Head of caudate nucleus (tissue), 42 donors: Measurements from ENCODE around the gene SCFD2.

ENCODE experiments used
- DNase-seq, 42 donors: peaks; one replicate each; pipeline versions ENCODE4 v3.0.0 to v3.0.0-alpha.2; 2020 to 2021; ENCODE audit warnings: mixed read lengths in 7 of 42
- intact Hi-C: fragments of 100-400 bp; cut with DNase I; formaldehyde crosslinking; loops from one replicate; pipeline ENCODE4 v1.15.0; 2022

SCFD2 gene

DNA sequence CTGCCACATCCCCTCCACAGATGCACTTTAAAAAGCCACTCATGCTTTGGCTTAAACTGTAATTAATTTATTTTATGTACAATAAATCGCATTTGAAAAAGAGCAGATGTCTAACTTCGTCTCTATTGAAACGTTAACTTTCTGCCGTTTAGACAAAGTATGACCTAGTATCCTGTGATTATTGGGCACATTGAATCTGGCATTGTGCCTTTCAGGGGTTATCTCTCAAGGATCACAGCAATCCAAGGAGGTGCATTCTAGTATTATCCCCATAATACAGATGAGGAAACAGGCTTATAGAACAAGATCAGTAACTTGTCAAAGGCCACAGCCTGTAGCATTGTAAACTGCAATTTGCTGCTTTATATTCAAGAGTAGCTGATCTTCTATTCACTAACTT, 499.1 kb downstream of the SCFD2 start:
- no peak for DNase-seq
- intact Hi-C loops: loop anchor here (5.0 to 10.0 kb wide), 2 partner anchors 152 to 204 kb away; no protein-coding TSS in a partner anchor

DNA sequence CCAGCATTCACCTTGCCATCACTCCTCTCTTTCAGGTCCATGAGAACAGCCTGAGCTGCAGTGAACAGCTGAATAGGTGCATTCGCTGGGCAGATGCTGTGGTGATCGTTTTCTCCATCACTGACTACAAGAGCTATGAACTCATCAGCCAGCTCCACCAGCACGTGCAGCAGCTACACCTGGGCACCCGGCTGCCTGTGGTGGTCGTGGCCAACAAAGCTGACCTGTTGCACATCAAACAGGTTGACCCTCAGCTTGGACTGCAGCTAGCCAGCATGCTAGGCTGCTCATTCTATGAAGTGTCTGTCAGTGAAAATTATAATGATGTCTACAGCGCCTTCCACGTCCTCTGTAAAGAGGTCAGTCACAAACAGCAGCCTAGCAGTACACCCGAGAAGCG, 500.6 kb downstream of the SCFD2 start:
- intact Hi-C loops: loop anchor here (5.0 to 10.0 kb wide), 2 partner anchors 150 to 203 kb away; no protein-coding TSS in a partner anchor
- DNase-seq: no peak

DNA sequence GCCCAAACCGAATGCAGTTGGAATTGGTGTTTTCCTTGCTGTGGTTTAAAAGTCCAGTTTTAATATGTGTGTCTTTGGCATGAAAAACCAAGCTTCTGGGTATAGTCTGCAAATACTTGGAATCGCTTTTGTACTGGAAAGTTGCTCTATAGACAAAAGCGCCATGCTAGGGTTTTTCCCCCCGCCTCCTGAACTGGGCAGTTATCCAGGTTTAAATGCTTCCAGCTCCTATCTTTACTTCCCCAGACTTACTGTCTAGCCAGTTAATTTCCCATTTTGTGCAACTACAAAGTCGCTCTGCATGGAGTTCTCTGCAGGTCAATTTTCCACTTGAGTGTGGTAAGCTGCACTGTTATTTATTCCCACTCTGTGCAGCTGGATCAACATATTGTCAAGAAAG, 501.1 kb downstream of the SCFD2 start:
- intact Hi-C loops: loop anchor here (5.0 to 10.0 kb wide), 2 partner anchors 150 to 202 kb away; no protein-coding TSS in a partner anchor
- no peak for DNase-seq

DNA sequence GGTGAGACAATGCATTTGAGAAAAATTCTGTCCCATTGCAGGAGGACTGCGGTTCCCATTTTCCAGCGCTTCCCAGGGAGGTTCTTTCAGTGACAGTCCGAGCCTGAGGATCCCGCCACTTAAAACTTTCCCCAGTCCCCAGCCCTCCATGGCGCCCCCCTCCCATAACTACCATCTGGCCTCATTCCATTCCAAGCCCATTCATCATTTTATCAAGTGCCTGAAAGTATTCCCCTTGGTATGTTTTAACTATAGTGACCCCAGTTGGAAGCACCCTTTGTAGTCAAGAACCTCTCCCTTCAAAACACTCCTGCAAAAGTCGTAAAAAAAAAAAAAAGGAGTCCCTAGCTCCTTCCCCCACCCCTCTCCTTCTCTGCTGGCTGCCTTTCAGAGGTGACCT, 502.5 kb downstream of the SCFD2 start:
- intact Hi-C loops: loop anchor here (10.0 kb wide), 1 partner anchor 149 kb away; no protein-coding TSS in a partner anchor
- no peak for DNase-seq

DNA sequence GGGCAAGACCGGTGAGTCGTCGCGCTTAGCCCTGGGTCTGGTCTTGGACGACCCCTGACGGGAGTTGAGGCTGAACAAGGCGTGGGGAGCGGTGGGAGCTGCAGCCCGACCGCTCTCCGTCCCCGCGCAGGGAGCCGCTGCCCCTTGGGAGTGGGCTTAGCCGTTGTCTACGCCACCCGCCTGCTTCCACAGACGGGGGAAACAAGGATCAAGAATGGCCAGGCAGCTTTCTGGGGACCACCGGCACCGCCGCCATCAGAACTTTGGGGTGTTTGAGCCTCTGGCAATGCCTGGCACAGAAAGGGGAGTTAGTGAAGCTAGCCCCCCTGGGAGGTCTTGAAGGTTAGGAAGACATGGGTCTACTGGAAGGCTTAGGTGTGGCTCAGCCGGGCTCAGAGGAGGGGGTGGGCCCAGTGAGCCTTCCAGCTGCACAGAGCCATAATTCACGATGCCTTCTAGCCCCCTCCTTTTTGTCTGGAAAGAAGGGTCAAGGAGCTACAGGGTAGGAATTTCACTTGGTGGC, 503.2 kb downstream of the SCFD2 start:
- intact Hi-C loops: loop anchor here (10.0 kb wide), 1 partner anchor 148 kb away; no protein-coding TSS in a partner anchor
- DNase-seq: peak in 1 of 42 donors; percentile 23

DNA sequence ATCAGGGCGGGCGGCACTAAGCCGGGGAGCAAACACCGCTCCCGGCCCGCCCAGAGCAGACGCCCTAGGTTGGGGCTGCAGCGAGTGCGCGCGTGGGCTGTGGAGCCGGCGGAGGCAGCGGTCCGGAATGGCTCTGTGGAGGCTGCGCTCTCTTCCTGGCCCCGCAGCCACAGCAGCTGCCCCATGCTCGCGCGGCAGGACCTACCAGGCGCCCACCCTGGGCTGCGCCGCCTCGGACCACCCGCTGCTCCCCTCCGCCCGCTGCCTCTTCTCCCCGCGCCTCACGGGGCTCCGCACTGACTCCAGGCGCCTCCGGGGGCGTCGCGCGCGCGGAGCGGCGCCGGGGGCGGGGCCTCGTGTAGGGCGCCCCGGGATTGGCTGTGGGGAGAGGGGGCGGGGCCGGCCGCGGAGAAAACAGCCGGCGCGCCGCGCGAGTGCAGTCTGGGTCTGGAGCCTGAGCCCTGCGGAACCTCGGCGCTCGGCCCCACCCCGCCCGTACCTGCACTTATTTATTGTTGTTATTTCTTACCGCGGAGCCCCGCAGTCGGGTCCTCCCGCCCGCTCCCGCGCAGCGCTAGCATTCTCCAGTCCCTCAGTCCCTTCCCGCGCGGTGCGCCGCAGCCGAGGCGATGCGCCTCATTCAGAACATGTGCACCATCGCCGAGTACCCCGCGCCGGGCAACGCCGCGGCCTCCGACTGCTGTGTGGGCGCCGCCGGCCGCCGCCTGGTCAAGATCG, 503.8 kb downstream of the SCFD2 start, which contains the start of gene RASL11B:
Gene RASL11B, plus strand, starts transcription at position 439 of the 738 bp plus-strand sequence. Its CDS starts 191 bp downstream, at position 630.
- peak; percentile 59 to 95 (median 89) for DNase-seq
- intact Hi-C loops: loop anchor here (10.0 kb wide), 1 partner anchor 147 kb away; no protein-coding TSS in a partner anchor

DNA sequence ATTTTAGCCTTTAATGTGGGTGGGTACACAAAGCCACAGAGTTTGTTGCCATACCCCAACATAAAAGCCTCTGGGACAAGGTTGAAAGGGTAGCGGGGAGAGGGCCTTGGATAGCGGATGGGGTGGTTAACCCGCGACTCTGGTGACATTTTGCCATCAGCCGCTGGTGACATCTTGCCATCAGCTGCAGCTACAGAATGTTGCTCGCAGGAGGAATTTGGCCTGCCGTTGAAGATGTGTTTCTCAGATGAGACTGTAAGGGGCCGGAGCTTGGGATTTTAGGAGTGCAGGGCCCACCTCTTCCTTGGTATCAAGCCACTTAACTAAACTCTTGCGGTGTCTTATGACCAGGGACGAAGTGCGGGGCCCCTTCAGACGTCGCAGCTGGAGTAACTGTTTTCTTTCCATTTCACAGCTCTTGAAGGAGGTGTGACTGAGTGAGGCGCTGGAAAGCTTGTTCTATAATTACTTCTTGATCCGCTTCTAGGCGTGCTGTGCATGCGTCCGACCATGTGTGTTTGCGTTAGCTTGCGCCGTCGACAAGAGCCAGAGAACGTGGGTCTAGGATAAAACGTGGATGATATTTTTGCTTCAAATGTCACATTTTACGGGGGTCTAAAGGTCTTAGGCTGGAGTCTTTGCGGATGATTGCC, 504.6 kb downstream of the SCFD2 start:
- peak in 2 of 42 donors; percentile 31 to 38 for DNase-seq
- intact Hi-C loops: loop anchor here (10.0 kb wide), 1 partner anchor 146 kb away; no protein-coding TSS in a partner anchor

DNA sequence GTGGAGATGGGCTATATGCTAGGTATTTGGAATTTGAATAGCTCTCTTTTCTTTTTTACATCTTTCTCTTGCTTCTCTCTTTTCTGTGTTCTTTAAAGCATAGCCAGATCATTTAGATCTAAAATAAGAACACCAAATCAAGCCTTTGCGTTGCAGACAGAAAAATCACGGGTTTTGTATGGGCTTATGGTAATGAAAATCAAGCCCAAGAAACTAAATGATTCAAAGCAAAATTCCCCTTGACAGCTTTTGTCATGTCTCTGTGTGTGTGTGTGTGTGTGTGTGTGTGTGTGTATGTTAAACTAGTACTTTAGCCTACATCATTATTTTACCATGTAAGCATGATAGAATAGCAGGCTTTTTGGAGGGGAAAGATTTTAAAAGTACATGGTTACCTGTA, 505.5 kb downstream of the SCFD2 start:
- intact Hi-C loops: loop anchor here (10.0 kb wide), 1 partner anchor 146 kb away; no protein-coding TSS in a partner anchor
- no peak for DNase-seq

DNA sequence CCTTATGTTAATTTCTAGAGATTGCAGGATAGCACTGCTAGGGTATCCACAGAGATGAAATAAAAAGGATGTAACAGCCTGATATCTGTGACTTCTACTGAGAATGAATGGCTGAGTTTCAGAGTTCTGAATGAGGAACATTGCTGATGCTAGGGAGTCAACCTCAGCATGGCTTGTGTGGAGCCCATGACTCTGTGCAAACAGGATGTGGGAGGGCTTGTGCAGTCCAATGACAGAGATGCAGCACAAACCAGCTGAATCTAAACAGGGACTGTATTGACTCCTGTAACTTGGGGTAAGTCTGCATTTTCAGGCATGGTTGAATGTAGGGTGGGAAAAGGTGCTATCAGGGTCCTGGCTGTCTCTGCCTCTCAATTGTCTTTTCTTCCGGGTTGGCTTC, 509.1 kb downstream of the SCFD2 start:
- DNase-seq: peak in 1 of 42 donors; percentile 3
- intact Hi-C loops: no loop called here

DNA sequence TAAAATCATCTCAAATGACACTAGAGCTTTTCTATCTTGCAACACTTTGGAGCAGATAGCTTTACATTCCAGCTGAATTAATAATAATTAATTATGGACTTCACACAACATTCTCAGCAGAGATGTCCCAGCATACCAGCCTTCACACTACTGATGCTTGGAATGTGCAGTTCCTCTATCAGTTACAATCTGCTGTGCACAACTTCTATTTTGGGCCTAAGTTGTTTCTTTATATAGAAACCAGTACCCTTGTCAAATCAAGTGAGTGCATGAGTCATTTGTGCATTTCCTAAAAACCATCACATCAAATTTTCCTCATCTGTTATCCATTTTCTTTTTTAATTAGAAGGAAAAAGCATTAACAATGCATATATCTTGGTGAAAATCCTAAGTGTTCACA, 512.5 kb downstream of the SCFD2 start:
- DNase-seq: peak in 1 of 42 donors; percentile 50
- intact Hi-C loops: no loop called here

DNA sequence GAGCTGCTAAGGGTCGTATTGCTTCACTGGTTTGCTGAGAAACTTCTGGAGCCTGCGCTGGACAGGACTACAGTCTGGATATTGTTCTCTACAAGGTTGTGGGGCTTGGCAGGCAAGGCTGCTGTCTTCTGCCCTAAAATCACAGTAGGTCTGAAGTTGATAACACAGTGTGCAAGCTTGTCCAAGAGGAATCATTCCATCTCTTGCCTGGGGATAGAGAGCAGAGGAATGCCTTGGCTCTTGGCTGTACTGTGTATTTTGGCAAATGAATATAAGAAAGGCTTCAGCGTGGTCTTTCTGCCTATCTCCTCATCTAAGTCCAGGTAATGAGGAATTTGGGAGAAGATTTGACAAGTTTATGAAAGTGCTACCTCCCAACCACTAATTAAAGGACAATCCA, 513.1 kb downstream of the SCFD2 start:
- intact Hi-C loops: no loop called here

DNA sequence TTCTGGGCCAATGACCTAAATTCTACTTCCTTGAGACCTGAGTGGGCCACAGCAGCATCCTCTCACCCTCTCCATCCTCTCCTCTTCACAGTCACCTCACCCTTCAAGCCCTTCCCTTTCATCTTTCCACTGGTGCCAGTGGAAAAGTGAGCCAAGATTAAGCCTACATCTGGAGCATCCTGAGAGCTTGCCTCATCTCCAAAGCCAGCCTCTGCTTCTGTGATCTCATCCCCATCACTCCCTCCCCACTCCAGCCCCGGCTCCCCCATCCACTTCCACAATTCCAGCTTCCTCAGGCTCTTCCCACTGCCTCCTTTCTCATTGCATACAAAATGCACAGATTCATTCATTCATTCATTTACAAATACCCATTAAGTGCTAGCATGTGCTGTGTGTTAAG, 513.8 kb downstream of the SCFD2 start:
- intact Hi-C loops: no loop called here
- DNase-seq: no peak

More for the DNA sequence above, 513.1 kb downstream of the SCFD2 start:
- DNase-seq: no peak

DNA sequence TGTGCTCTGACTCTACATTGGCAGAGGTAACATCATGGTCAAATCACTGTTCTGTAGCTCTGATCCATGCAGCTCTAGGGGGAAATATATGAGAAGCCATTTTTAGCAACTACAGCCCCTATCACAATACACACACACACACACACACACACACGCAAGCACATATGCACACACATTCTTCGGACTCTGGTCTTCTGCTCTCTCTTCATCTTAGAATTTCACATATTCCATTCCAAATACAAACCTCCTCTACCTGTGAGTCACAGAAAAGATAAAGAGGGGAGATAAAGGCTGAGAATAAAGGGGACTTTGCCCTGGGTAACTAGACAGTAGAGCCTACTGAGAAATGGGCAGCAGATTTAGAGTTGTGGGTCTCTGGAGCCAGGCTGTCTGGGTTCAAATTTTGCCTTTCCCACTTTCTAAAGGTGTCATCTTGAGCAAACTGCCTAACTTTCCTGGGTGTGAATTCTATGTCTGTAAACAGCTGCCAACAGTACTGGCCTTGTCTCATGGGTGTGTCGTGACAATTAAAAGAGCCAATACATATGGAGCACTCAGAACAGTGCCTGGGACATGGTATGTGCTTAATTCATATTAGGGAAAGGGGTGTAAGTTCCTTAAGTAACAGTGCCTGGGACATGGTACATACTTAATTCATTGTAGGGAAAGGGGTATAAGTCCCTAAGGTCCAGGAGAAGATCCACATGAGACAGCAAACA, 515.3 kb downstream of the SCFD2 start:
- no peak for DNase-seq
- intact Hi-C loops: no loop called here

DNA sequence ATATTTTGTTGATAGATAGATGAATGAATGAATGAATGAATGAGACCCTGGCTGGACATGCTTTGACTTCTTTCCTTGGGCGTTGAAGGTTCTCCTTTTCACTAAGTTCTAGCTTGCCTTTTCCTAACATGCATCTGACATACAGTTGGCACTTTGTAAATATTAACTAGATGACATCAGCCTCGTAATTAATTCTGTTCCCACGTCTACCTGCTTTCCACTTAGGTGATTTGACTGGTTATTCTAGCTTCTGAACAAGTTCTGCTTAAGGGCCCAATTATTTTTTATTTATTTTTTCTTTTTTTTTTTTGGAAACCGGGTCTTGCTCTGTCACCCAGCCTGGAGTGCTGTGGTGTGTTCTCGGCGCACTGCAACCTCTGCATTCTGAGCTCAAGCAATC, 517.6 kb downstream of the SCFD2 start:
- DNase-seq: no peak
- intact Hi-C loops: no loop called here

DNA sequence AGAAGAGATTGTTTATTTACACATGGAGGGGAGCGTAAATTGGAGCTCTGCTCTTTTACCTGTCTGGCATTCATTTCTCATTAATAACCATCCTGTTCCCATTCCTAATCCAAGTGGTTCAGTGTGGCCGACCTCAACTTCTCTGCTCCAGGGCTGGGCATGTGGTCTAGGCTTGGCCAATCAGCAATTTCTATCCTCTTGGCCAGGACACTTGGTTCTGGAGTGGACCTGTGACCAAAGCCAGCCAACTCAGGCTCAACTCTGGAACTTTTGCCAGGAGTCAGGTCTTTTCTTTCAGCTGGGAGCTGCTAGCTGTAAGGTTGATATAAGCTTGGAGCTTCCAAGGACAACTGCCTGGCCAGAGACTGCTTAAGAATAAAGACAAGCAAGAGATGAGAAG, 519.4 kb downstream of the SCFD2 start:
- DNase-seq: peak in 1 of 42 donors; percentile 23
- intact Hi-C loops: no loop called here

DNA sequence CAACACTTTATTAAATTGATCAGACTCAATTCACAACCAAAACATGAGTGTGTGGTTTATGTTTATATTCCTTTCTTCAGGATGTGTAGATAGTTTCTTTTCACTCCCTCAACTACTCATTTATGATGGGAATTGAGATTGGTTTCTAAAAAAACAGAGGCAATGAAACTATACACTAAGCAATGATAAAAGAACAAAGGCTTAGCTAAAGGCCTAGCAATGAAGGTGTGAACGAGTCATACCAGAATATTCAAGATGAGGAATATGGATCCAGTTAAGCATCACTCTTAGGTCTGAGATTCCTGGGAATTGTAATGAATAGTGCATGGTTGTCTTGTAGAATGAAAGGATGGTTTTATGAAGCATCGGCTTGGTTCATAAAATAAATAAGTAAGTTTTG, 521.3 kb downstream of the SCFD2 start:
- no peak for DNase-seq
- intact Hi-C loops: no loop called here

DNA sequence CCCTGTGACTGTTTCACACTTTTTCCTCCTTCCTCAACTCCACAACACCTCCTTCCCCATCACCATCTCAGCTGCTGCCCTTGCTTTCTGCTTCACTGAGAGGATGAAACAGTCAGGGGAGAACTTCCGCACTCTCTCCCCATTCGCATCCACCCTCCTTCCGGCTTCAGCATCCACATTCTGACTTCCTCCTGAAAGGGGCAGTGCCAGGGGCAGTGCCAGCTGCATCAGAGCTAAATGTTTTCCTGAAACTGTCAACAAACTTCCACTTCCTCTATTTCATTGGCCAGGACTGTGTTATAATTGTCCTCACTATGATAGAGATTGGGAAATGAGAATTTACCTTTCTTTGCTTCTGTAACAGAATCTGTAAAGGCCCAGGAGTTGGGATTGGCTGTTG, 521.9 kb downstream of the SCFD2 start:
- peak in 20 of 42 donors; percentile 16 to 60 (median 37) for DNase-seq
- intact Hi-C loops: no loop called here

DNA sequence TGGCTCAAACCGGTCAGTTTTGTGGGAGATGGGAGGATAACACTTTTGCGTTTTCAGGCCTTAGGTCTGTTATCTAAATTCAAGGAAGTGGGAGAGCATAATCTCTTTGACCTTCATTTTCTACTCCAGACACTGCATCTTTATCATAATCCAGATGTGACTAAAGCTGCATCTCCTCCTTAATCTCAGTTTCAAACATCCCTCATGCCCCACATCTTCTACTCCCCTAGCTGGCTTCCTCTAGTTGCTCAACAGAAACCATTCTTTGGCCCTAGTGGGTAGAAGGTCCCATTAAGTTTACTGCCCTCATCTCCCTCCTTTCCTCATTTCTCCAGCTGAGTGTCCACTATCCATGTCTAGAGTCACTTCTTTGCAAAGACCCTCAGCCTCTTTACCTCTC, 522.5 kb downstream of the SCFD2 start:
- intact Hi-C loops: no loop called here
- DNase-seq: no peak

DNA sequence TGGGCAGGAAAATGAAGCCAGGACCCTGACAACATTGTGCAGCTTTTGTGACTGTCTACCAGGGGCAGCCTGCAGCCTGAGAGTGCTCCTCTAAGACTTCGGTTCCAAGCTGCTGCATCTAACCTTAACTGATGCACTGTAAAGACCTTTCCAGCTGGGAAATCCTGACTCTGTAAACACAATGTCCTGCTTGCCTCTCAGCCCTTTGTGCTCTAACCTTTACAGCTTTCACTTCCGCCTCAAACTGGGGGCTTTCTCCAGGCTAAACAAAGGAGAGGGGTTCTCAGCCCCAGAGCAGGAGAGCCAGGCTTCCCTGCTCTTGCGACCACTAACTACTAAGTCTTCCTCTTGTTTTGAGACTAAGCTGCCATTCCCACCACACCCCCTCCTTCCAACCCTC, 523.1 kb downstream of the SCFD2 start:
- DNase-seq: no peak
- intact Hi-C loops: no loop called here
